Chondrocyte (in vitro differentiated cells): ENCODE measurements around the gene PRKCI. TPM values are rescaled to one million over a fixed set of nuclear protein-coding genes. Genes with fewer than 3 reads are reported as not detected.

Experiments
- DNase-seq: peaks from one replicate; pipeline ENCODE4 v3.0.0; 2021; ENCODE audit warnings: mixed read lengths, low spot score
- H3K27ac Mint-ChIP-seq: one replicate; pipeline ENCODE4 v1.8.0; 2021; ENCODE audit warnings: mild to moderate bottlenecking, moderate library complexity, mixed read lengths; ENCODE audit not compliant: unreplicated experiment
- H3K27me3 Mint-ChIP-seq: 2 replicates; pipeline ENCODE4 v1.8.0; 2021; ENCODE audit warnings: low read depth, mixed read lengths
- H3K36me3 Mint-ChIP-seq: 2 replicates; pipeline ENCODE4 v1.8.0; 2021; ENCODE audit warnings: low read depth, mixed read lengths
- H3K4me1 Mint-ChIP-seq: 2 replicates; pipeline ENCODE4 v1.8.0; 2021; ENCODE audit warnings: low read depth, mild to moderate bottlenecking, mixed read lengths
- H3K4me3 Mint-ChIP-seq: one replicate; pipeline ENCODE4 v1.8.0; 2021; ENCODE audit warnings: mild to moderate bottlenecking, moderate library complexity, mixed read lengths; ENCODE audit not compliant: unreplicated experiment
- H3K9me3 Mint-ChIP-seq: 2 replicates; pipeline ENCODE4 v1.8.0; 2021; ENCODE audit warnings: low read depth, mixed read lengths
- total RNA-seq: library from RNA; stranded (reverse); gene quantifications from 3 replicates; pipeline ENCODE4 v1.2.1, GENCODE V29; 2021
- TF ChIP-seq, protein P1 (sequence below): fragments of 200-600 bp; sonication (generic); IDR thresholded peaks from 2 replicates; pipeline ENCODE4 v1.5.0; 2021; ENCODE audit warnings: antibody characterized with exemption, mild to moderate bottlenecking, moderate library complexity

The PRKCI gene
- total RNA-seq, 1 donor from 2014 or later: 59.8 TPM

- Mint-ChIP-seq H3K9me3 (no peaks in the 10 kb centered on the region), H3K4me3 (no peak overlapping the region), H3K27ac (no peak overlapping the region), H3K27me3 (no peaks in the 10 kb centered on the region), H3K4me1 (no peaks in the 10 kb centered on the region), H3K36me3 (peaks cover 13% of the 10 kb centered on the region)
- TF ChIP-seq, protein P1, sequence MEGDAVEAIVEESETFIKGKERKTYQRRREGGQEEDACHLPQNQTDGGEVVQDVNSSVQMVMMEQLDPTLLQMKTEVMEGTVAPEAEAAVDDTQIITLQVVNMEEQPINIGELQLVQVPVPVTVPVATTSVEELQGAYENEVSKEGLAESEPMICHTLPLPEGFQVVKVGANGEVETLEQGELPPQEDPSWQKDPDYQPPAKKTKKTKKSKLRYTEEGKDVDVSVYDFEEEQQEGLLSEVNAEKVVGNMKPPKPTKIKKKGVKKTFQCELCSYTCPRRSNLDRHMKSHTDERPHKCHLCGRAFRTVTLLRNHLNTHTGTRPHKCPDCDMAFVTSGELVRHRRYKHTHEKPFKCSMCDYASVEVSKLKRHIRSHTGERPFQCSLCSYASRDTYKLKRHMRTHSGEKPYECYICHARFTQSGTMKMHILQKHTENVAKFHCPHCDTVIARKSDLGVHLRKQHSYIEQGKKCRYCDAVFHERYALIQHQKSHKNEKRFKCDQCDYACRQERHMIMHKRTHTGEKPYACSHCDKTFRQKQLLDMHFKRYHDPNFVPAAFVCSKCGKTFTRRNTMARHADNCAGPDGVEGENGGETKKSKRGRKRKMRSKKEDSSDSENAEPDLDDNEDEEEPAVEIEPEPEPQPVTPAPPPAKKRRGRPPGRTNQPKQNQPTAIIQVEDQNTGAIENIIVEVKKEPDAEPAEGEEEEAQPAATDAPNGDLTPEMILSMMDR: no peak
- no peak for DNase-seq
Measured at GRCh38 chr3:170295586-170295985, 73.4 kb downstream of the PRKCI start.

DNA sequence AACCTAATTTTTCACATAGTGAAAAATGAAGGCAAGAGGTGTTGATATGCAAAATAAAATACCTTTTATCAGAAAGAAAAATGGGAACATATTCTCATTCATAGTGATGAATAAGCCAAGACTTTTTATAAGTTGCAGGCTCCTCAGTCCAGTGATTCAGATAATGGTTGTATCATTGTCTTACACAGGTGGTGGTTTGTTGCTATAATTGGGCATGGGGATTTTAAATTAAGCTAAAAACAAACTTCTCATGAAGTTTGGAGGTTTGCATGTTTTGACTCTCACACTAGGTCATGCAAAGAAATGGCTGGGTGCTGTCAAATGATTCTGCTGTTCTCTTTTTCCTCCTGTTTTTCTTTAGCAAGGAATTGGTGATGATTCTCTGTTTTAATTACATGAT is 74.5 kb downstream of the PRKCI start:
- TF ChIP-seq, protein P1: no peak
- Mint-ChIP-seq H3K4me1 (no peaks in the 10 kb centered on the region), H3K27ac (no peak overlapping the region), H3K9me3 (no peaks in the 10 kb centered on the region), H3K27me3 (no peaks in the 10 kb centered on the region), H3K4me3 (no peak overlapping the region), H3K36me3 (peaks cover 13% of the 10 kb centered on the region)
- DNase-seq: no peak

GRCh38 chr3:170301405-170301804 is 79.2 kb downstream of the PRKCI start:
- H3K4me3 Mint-ChIP-seq: no peak overlapping the region
- peaks cover 14% of the 10 kb centered on the region for H3K36me3 Mint-ChIP-seq
- no peaks in the 10 kb centered on the region for H3K9me3 Mint-ChIP-seq
- no peak for DNase-seq
- H3K27me3 Mint-ChIP-seq: no peaks in the 10 kb centered on the region
- TF ChIP-seq, protein P1: no peak
- no peaks in the 10 kb centered on the region for H3K4me1 Mint-ChIP-seq
- H3K27ac Mint-ChIP-seq: no peak overlapping the region

DNA sequence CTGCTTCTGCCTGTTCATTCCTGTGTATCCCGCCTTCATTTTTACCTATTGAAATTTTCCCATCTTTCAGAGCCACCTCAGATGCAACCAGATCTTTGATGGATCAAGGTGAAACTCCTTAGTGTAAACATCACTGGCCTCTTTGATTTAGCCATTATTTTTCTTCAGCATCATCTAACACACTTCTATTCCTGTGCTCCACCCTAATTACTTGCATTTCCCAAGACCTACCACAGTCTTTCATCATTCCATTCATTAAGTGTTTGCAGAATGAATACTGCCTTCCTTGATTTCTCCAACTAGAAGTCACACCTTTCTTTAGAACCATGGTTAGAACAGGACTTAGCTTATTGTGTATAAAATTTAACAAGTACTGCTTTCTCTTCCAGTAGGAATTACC is 79.8 kb downstream of the PRKCI start:
- H3K36me3 Mint-ChIP-seq: peaks cover 11% of the 10 kb centered on the region
- TF ChIP-seq, protein P1: no peak
- no peak for DNase-seq

DNA sequence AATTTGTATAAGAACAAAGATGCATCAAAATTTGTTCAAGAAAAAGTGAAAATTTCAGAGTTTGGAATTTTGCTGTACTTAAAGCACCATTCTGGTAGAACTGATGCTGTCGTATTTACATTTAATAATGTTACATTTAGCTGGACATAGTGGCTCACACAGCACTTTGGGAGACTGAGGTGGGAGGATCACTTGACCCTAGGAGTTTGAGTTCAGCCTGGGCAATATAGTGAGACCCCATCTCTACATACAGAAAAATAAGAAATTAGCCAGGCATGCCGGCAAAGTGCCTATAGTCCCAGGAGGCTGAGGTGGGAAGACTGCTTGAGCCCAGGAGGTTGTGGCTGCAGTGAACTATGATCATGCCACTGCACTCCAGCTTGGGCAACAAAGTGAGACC is 83.8 kb downstream of the PRKCI start:
- Mint-ChIP-seq H3K4me3 (no peak overlapping the region), H3K36me3 (peaks cover 6% of the 10 kb centered on the region), H3K4me1 (peaks cover 19% of the 10 kb centered on the region), H3K27ac (no peak overlapping the region), H3K27me3 (no peaks in the 10 kb centered on the region), H3K9me3 (no peaks in the 10 kb centered on the region)
- TF ChIP-seq, protein P1: no peak
- no peak for DNase-seq

More for the DNA sequence above, 79.8 kb downstream of the PRKCI start:
- H3K27ac Mint-ChIP-seq: no peak overlapping the region
- H3K9me3 Mint-ChIP-seq: no peaks in the 10 kb centered on the region
- H3K4me1 Mint-ChIP-seq: no peaks in the 10 kb centered on the region
- H3K4me3 Mint-ChIP-seq: no peak overlapping the region
- H3K27me3 Mint-ChIP-seq: no peaks in the 10 kb centered on the region
